ENCODE data around the gene RNF40. TPM values are rescaled to one million over a fixed set of nuclear protein-coding genes. Genes with fewer than 3 reads are reported as not detected.

The RNF40 gene
- total and polyA plus RNA-seq, 2 of the 8 experiments (the other 6 are each of a cell fraction or from before 2014, with no cell fraction given): 38.5 to 68.7 TPM

GRCh38 chr16:30720694-30721093, 41.4 kb upstream of the RNF40 start:
- Histone ChIP-seq H3K4me3 (ENCODE audit: extremely low read depth in 1 of 4, insufficient read depth in 2 of 4, low read depth in 3 of 4, low read length in 4 of 4) (no peak overlapping the region), H3K23ac (ENCODE audit: insufficient read length) (no peak overlapping the region), H2AK5ac (ENCODE audit: low read depth, low read length) (no peak overlapping the region), H2BK15ac (ENCODE audit: low read length) (no peak overlapping the region), H3K9me3 (ENCODE audit: insufficient read depth in 2 of 2, low read depth in 1 of 2, low read length in 1 of 2) (no peaks in the 10 kb centered on the region), H2AFZ (ENCODE audit: low read length) (no peak overlapping the region), H3K4me1 (replicated peaks in 1 of 4; ENCODE audit: control insufficient read depth in 3 of 4, insufficient read depth in 4 of 4, low read length in 3 of 4) (no peaks in the 10 kb centered on the region), H4K5ac (ENCODE audit: insufficient read length, low read depth, low read length) (no peak overlapping the region), H4K91ac (replicated peaks; ENCODE audit: insufficient read length, low read length) (no peak overlapping the region), H3K27me3 (replicated peaks in 1 of 4; ENCODE audit: control insufficient read depth in 3 of 4, extremely low read depth in 1 of 4, insufficient read depth in 3 of 4, low read length in 3 of 4) (no peaks in the 10 kb centered on the region), H2BK12ac (ENCODE audit: low read depth, low read length) (no peak overlapping the region), H3K36me3 (ENCODE audit: control insufficient read depth in 2 of 4, insufficient read depth in 4 of 4, low read length in 3 of 4) (peaks cover 47 to 83% (median 78%) of the 10 kb centered on the region in 4 experiments), H3K18ac (ENCODE audit: extremely low read depth, low read length) (no peak overlapping the region), H3K79me2 (ENCODE audit: control insufficient read depth in 1 of 2, insufficient read depth in 2 of 2, low read length in 2 of 2) (no peaks in the 10 kb centered on the region), H3K79me1 (ENCODE audit: low read depth, low read length) (peaks cover 6% of the 10 kb centered on the region; the same call in 1 of the 2 replicates), H3K4ac (replicated peaks; ENCODE audit: insufficient read length, low read depth, low read length) (no peak overlapping the region), H4K8ac (ENCODE audit: extremely low read depth, insufficient read depth, low read length) (no peak overlapping the region), H2BK120ac (replicated peaks; ENCODE audit: low read depth, low read length) (no peak overlapping the region), H3K14ac (ENCODE audit: insufficient read length) (no peak overlapping the region), H3K27ac (ENCODE audit: low read depth, low read length) (no peak overlapping the region), H2BK20ac (ENCODE audit: low read length) (no peak overlapping the region), H3K9ac (replicated peaks in 1 of 4; ENCODE audit: extremely low read depth in 1 of 4, low read depth in 3 of 4, low read length in 3 of 4) (no peak overlapping the region), H3K23me2 (ENCODE audit: low read depth, low read length) (no peaks in the 10 kb centered on the region; the same call in 1 of the 2 replicates), H2BK5ac (ENCODE audit: low read depth, low read length) (no peak overlapping the region), H3K56ac (replicated peaks; ENCODE audit: insufficient read length, low read depth, low read length) (no peak overlapping the region), H3K4me2 (ENCODE audit: insufficient read depth in 1 of 2, low read depth in 2 of 2, low read length in 2 of 2) (no peak overlapping the region), H4K20me1 (replicated peaks in 1 of 2; ENCODE audit: control insufficient read depth in 1 of 2, insufficient read depth in 2 of 2, low read length in 2 of 2) (peaks cover 8 to 30% of the 10 kb centered on the region in 2 experiments)
- no peak for FAIRE-seq
- 80% methylated on average over 9 of the region's 9 CpGs; no CpG with 5 or more reads in 1 of the 2 experiments for WGBS, 2 experiments (ENCODE audit: extremely low coverage in 1 of 2, insufficient coverage in 1 of 2, insufficient read length in 1 of 2, insufficient replicate concordance in 2 of 2, low coverage in 1 of 2, low lambda C conversion rate in 2 of 2, missing lambda C conversion rate in 1 of 2)
- no peak for DNase-seq (ENCODE audit: low read depth in 1 of 2, low spot score in 2 of 2)
- ChIA-PET CTCF (ENCODE audit: partially characterized antibody) (no interaction called here), POLR2A (ENCODE audit: partially characterized antibody) (interaction anchor here (0.6 to 6.8 kb wide), 7 partner anchors 10 to 320 kb away, joined by 3 to 80 read pairs (median 21); partner anchors contain the start of gene SRCAP)
- TF ChIP-seq EP300 (IDR thresholded peaks at IDR 0.05; ENCODE audit: borderline replicate concordance in 1 of 2, low read depth in 2 of 2, low read length in 2 of 2) (no peak), YY1 (IDR thresholded peaks at IDR 0.05; ENCODE audit: low read depth, low read length) (no peak), CBX8 (IDR thresholded peaks at IDR 0.05; ENCODE audit: borderline replicate concordance, low read depth, low read length) (no peak)

Measured in H1 (cell line).